ENCODE measurements around the gene GTF3C4.

DNA sequence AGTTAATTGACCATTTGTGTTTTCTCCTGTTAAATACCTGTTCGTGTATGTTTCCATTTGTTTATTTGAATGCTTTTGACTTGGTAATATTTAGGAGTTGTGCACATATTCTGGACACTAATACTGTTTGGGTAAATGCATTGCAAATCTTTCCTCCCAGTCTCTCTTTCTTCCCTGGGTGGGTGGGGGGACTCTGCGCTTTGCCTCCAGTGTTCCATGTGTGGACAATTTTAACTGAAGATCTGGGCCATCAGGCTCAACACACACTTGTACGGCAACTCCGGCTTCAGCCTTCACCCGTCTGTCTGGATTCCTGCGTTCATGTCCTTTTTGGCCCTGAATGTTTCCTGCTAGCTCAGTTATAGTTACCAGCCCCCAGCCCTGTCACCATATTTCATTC, 40.1 kb downstream of the GTF3C4 start:
- TF ChIP-seq, protein P1, sequence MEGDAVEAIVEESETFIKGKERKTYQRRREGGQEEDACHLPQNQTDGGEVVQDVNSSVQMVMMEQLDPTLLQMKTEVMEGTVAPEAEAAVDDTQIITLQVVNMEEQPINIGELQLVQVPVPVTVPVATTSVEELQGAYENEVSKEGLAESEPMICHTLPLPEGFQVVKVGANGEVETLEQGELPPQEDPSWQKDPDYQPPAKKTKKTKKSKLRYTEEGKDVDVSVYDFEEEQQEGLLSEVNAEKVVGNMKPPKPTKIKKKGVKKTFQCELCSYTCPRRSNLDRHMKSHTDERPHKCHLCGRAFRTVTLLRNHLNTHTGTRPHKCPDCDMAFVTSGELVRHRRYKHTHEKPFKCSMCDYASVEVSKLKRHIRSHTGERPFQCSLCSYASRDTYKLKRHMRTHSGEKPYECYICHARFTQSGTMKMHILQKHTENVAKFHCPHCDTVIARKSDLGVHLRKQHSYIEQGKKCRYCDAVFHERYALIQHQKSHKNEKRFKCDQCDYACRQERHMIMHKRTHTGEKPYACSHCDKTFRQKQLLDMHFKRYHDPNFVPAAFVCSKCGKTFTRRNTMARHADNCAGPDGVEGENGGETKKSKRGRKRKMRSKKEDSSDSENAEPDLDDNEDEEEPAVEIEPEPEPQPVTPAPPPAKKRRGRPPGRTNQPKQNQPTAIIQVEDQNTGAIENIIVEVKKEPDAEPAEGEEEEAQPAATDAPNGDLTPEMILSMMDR (IDR thresholded peaks at IDR 0.05): no peak
- TF ChIP-seq NR3C1 (IDR thresholded peaks at IDR 0.05) (no peak), EP300 (IDR thresholded peaks at IDR 0.05) (no peak), POLR2A (IDR thresholded peaks at IDR 0.05; ENCODE audit: low read length) (no peak), RFX5 (IDR thresholded peaks at IDR 0.05) (no peak), JUN (IDR thresholded peaks at IDR 0.05) (no peak), SREBF2 (IDR thresholded peaks at IDR 0.05) (no peak), PHF8 (IDR thresholded peaks at IDR 0.05; ENCODE audit: borderline replicate concordance, low read depth) (no peak), SMC3 (IDR thresholded peaks at IDR 0.05) (no peak), USF2 (IDR thresholded peaks at IDR 0.05) (no peak), RCOR1 (IDR thresholded peaks at IDR 0.05; ENCODE audit: low read depth, low read length) (no peak)
- TF ChIP-seq, protein P2, sequence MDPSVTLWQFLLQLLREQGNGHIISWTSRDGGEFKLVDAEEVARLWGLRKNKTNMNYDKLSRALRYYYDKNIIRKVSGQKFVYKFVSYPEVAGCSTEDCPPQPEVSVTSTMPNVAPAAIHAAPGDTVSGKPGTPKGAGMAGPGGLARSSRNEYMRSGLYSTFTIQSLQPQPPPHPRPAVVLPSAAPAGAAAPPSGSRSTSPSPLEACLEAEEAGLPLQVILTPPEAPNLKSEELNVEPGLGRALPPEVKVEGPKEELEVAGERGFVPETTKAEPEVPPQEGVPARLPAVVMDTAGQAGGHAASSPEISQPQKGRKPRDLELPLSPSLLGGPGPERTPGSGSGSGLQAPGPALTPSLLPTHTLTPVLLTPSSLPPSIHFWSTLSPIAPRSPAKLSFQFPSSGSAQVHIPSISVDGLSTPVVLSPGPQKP (IDR thresholded peaks at IDR 0.05; ENCODE audit: low read depth, low read length): no peak
